GM18951 (cell line): Measurements from ENCODE around the gene PRRC2B.

ENCODE experiments used
- POLR2A ChIP-seq: IDR thresholded peaks from 4 replicates; pipeline ENCODE4 v1.6.1; 2011; ENCODE audit warnings: mild to moderate bottlenecking; ENCODE audit not compliant: insufficient read length, insufficient read depth; ENCODE audit errors: extremely low read depth
- in situ Hi-C: fragments of 300-500 bp; cut with MboI; formaldehyde crosslinking; loops from one replicate; pipeline ENCODE4 v1.12.0; 2022; ENCODE audit warnings: low sequenced_read_pairs, mixed read lengths, inconsistent platforms; ENCODE audit not compliant: unreplicated experiment

The PRRC2B gene

DNA sequence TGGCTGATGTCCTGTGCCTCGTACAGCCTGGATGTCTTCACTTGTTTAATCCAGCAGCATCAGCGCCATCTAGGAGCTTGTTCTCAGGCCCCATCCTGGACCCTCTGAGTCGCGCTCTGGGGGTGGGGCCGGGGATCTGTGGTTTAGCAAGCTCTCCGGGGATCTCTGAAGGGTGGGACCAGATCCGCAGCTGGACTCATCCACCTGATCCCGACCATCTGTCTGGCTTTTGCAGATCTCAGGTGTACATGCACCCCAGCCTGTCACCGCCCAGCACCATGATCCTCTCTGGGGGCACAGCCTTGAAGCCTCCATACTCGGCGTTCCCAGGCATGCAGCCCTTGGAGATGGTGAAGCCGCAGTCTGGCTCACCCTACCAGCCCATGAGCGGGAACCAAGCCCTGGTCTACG lies 93.7 kb downstream of the PRRC2B start:
- in situ Hi-C loops = no loop called here

DNA sequence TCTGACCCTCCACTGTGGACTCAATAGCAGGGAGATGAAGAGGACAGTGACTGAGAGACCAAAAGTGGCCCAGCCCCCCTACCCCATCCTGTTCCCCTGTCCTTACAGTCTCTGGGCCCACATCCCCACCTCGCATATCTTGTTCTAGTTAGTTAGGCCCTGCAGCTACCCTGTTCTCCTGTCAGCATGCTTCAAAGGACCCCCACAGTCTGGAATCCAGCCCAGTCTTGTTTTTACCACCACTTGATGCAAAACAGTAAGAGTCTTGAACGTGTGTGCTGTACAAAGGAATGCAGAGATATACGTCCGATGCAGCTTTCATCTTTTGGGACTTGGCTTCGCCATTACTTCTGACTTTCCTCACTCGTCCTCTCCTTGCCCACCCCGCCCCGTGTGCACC lies 96.6 kb downstream of the PRRC2B start:
- in situ Hi-C loops = no loop called here
- no peak for TF ChIP-seq POLR2A

More for the DNA sequence above, 93.7 kb downstream of the PRRC2B start:
- no peak for TF ChIP-seq POLR2A

DNA sequence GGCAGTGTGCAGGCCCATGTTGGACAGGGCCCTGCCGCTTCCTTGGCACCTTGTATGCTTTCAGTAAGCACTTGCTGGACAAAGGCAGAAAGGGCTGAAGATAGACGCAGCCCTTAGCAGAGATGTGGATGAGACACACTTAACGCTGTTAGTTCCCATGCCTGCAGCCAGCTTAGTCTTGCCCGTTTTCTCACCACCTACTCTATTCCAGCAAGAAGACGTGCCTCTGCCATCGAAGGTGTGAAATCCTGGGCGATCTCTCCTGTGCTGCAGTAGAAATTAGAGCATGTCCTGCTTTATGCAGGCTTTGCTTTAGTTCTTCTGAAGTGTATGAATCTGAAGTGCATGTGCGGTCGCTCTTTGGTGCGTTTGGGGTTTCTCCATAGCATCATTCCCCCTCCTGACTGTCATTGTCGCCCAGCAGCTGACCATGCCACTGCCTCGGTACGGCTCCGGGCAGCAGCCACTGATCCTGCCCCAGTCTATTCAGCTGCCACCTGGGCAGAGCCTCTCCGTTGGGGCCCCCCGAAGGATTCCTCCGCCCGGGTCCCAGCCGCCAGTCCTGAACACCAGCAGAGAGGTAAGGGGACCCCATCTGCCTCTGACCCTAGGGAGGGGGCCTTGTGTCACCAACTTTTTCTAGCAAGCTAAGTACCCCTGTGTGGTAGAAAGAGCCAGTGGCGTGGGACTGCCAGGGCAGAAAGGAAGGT lies 97.3 kb downstream of the PRRC2B start:
- in situ Hi-C loops = no loop called here
- TF ChIP-seq POLR2A = no peak

DNA sequence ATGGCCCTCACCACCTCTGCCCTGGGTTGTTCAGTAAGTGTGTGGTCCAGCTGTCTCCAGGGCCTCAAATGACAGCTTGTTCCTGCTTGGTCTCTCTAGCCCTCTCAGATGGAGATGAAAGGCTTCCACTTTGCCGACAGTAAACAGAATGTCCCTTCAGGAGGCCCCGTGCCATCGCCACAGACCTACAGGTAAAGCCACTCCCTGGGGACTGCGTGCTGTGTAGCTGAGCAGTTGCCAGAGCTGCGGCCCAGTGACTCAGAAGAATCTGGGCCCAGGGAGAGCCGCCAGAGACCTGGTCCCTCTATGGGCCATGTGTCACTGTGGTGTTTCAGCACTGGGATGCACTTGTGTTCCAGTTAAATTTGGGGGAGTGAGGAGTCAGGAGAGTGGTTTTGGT lies 98.2 kb downstream of the PRRC2B start:
- in situ Hi-C loops = no loop called here

DNA sequence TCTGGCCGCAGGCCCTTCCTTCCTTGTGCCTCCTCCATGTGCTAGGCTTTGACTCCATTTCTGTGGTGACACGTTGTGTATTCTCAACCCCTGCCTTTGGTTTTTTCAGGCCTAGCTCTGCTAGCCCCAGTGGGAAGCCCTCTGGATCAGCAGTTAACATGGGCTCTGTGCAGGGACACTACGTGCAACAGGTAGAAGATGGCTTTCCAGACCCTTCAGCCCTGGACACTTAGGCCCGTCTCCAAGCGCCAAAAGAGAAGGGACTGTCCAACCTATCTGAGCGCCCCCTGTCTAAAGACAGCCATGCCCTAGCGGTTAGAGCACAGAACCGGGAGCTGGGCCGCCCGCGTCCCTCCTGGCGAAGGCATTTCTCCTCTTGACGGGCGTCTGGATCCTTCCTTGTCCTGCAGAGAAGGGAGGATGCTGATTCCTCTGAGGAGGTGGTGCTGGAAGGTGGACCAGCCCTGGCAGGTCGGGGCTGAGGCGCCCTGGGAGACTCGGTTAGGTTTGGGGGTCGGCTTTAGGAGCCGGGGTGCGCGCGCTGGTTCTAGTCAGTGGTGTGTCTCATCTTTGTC lies 100.5 kb downstream of the PRRC2B start:
- in situ Hi-C loops = no loop called here
- no peak for TF ChIP-seq POLR2A

More for the DNA sequence above, 98.2 kb downstream of the PRRC2B start:
- no peak for TF ChIP-seq POLR2A

DNA sequence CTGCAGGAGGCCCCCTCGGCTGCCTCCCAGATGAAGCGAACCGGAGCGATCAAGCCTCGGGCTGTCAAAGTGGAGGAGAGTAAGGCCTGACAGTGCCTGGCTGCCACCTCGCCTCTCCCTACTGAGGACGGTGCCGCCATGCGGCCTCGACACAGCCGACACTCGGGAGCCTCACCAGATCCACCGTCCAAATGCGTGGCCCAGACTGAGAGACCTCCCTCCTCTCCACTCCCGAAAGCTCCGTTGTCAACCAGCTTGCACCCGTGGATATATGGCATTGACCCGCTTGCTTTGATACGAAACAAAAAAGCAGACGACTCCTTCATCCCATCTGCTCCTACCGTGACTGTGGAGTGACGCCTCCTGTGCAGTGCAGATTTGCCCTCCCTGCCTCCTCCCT lies 101.9 kb downstream of the PRRC2B start:
- in situ Hi-C loops = no loop called here
- no peak for TF ChIP-seq POLR2A

DNA sequence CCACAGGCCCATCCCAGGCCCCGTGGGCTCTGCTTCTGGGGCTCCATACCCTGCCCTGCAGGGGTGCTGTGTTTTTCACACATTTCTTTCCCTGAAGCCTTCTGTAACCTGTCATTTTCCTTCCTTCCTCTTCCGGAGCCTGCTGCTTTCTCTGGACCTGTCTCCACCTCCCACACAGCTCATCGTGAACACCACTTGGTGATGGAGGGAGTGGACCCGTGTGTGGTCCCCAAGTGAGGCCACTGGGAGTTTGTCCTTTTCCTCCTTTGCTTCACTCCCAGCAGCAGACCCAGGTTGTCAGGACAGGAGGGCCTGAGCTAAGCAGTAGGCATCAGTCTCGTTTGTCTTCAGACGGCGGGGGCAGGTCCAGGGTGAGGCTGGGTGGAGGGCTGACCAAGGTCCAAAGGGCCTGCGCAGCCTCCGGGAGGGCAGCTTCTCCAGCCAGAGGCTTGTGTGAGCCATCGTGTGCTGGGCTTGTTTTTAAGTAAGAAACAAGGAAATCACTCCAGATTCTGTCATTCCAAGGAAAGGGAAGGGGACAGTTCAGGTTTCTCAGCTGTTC lies 103.0 kb downstream of the PRRC2B start:
- in situ Hi-C loops = no loop called here
- no peak for TF ChIP-seq POLR2A

DNA sequence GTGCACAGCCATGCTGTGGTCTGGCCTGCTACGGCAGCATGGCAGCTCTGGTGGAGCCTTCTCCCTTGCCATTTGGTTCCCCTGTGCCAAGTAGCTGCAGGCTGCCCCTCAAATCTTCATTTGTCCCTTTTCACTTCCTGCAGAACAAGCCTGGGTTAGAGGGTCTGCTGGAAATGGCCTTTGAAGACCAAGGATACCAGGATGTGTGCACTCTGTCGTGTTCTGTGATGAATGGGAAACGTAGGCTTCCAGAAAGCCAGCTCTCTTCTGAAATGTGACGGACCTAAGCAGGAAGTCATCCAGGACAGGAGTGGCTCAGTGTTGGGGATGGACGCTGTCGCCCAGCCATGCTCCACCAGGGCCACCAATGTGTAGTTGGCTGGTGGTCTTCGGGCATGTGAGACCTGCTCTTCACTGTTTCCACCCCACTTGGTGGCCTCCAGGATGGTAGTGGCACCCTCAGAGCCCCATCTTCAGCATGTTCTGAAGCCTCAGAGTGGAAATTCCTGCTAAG lies 105.4 kb downstream of the PRRC2B start:
- TF ChIP-seq POLR2A = no peak
- in situ Hi-C loops = no loop called here

DNA sequence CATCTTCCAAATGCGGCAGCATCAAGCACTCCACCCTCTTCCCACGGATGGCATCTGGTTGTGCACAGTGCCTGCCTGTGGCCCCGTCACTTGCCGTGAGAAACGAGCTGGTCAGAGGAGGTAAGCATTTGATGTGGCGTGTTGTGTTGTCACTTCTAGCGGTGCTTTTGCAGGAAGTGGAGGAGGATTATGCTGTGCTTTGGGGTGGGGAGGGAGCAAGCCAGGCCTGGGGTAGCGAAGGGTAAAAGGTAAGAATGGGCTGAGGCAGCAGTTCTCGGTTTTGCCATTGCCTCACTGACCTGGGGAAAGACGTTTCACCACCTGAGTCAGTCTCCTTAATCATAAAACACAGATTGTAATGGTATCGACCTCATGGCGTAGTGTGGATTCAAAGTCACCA lies 106.5 kb downstream of the PRRC2B start:
- in situ Hi-C loops = no loop called here
- TF ChIP-seq POLR2A = no peak

DNA sequence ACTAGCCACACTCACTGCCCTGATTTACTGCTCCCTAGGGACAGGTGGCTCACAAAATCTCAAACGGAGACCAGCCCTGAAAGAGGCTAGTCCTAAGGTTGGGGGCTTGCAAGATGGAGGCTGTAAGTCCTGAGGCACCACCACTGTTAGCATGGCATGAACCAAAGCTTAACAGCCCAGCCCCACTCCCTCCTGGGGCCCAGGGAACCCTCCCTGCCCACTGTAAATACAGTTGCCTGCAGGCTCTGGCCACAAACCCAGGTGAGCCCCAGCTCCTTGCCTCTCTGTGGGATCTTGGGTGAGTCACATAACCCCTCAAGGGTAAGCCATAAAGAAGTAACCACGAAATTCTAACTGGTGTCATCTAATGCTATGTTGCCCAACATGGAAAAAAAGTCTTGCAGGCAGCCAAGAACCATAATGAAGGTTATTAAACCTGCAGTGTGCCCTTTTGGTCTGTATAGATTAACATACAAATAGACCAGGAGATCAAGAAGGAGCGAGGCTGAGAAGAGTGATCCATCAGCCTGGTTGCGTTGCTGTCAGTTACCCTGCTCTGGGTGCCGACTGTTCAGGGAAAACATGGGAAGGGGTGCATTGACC lies 107.2 kb downstream of the PRRC2B start:
- in situ Hi-C loops = no loop called here
- TF ChIP-seq POLR2A = no peak

DNA sequence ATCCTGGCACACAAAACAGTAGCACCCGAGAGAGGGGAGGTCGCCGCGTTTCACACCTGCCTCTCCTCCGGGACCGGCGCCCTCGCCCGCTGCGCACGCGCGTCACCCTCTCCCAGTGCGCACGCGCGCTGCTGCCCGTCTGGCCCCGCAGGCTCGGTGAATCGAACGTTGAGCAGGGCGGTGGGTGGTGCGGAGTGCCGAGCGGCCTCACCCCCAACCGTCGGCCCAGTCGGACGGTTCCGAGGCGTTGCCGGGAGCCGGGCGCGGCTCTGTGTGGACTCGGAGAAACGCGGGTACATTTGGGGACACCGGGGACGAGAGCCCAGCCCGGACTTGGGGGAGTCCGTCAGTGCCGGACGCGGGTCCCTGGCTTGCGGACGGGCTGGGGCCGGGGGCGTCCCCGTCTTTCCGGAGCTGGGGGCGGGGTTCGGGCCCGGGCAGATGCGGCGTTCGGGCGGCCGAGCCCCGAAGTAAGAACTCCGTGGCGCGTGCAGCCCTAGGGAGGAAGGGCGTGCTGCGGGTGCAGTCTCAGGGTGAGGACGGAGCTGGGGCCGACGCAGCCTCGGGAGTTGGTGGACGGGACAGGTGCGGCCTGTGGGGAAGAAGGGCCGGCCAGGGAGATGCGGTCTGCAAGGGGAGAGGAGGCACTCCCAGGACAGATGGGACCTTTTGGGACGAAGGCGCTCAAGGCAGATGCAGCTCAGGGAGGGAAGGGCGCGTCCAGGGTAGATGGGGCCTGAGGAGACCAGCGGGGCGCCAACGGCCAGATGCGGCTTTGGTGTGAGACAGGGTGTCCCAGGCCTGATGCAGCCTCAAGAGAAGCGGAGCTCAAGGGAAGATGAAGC lies 109.1 kb downstream of the PRRC2B start, which contains the start of gene POMT1:
Gene POMT1 (plus strand): TSS at position 138 of the 845 bp plus-strand sequence. CDS start 1,301 bp downstream, outside the sequence.
- in situ Hi-C loops = no loop called here
- TF ChIP-seq POLR2A = peak; percentile 74

DNA sequence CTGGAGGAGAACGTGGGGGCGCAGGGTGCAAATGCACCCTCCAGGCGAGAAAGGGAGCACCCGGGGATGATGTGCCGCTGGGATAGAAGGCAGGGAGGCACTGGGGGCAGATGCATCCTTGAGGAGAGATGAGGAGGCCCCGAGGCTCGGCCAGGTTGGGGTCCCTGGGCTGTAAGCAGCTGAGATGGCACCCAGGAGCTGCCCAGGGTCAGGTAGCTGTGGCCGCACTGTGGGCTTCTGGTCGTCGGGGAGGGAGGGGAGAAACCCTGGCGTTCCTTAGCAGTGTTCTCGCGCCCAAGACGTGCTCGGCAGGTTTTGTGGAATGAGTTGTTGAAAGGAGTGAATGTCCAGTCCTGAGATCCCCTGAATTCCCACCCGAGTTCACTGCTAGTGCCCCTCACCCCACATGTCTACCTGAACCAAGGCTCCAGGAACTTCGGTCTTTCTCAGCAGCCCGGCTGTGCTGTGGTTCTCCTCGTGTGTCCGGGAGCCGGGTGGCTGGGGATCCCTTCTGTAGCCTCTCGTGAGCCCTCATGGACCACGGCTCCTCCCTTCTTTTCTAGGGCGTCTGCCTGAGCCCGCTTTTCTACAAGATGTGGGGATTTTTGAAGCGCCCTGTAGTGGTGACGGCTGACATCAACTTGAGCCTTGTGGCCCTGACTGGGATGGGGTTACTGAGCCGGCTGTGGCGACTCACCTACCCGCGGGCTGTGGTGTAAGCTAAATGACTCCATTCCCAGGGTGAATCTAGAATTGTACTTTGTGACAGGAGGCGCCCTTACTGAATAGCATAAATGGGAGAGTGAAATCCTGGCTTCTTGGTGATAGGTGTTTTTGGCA lies 110.0 kb downstream of the PRRC2B start:
- in situ Hi-C loops = no loop called here
- no peak for TF ChIP-seq POLR2A
